Stimulated activated CD8-positive, alpha-beta memory T cell treated with anti-CD3 and anti-CD28 coated beads, Interleukin-4, amount 100 ng/mL, for 48 hours (primary cell): ENCODE measurements around the gene TMPRSS6.

ENCODE experiments used
- DNase-seq: peaks from one replicate; pipeline ENCODE4 v3.0.0-alpha.2; 2020

TMPRSS6 gene

GRCh38 chr22:37112084-37112728, 2.7 kb upstream of the TMPRSS6 start:
- no peak for DNase-seq

GRCh38 chr22:37111156-37111717, 1.7 kb upstream of the TMPRSS6 start:
- DNase-seq = no peak

DNA sequence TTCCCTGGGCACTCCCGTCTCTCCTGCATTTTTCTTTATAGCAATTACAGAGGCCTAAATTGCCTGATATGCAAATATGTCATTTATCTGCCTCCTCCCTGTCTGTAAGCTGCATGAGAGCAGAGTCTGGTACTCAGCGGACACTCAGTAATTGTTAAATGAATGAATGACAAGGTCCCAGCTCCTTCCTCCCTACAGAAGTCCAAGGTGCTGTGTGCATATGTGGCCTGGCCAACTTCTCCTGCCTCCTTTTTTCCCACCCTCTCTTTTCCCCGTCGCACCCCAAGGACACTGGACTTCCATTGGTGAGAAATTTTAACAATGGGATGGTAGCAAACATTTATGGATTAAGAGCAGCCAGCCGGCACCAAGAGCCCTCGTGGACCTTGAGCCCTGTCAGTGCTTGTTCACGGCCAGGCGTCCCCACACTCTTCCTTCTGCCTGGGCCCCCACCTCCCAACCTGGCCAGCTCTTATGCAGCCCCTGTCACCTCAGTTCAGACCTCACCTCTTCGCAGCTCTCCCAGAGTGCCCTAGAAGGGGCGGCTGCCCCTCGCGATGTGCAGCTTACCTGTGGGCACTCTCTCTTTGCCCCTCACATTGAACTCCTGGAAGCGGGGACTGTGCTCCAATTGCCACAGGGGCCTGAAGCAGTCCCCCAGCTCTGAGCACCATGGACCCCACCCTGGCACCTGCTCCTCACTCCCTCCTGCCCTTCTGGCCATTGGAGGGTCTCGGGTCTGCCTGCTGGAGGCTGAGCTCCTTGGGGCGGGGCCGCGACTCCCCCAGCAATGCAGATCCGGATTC, 1.5 kb downstream of the TMPRSS6 start:
- DNase-seq = no peak

DNA sequence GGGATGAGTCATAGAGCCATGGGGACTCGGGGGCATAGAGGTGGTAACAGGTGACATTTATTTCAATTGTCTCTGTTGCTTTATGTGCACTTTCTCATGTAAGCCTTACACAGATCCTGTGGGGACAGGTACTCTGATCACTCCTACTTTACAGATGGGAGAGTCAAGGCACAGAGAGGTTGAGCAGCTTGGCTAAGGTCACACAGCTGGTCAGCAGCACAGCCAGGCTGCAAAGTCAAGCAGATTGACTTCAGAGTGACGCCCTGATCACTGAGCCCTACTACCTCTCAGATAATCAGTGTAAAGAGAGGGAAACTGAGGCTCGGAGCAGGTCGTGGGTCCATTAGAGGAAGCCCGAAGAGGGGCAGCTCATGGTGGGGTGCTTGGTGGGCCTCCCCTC, 3.5 kb downstream of the TMPRSS6 start:
- no peak for DNase-seq

DNA sequence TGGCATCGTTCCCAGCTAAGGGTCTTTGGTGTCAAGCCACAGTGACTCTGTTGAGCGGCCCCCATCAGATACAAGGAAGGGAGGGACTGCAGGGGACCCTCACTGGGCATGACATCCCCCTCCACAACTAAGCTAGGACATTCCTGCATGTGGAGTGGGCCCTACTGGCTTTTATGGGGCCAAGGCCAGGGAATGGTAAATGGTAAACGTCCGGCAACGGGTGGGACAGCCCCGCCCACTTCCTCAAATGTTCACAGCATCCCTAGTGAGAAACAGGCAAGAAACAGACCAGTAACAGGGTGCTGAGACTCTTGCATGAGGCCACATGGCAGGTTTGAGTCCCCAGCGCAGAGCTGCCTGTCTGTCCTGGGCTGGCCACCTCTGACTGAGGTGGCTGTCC, 4.4 kb downstream of the TMPRSS6 start:
- no peak for DNase-seq

DNA sequence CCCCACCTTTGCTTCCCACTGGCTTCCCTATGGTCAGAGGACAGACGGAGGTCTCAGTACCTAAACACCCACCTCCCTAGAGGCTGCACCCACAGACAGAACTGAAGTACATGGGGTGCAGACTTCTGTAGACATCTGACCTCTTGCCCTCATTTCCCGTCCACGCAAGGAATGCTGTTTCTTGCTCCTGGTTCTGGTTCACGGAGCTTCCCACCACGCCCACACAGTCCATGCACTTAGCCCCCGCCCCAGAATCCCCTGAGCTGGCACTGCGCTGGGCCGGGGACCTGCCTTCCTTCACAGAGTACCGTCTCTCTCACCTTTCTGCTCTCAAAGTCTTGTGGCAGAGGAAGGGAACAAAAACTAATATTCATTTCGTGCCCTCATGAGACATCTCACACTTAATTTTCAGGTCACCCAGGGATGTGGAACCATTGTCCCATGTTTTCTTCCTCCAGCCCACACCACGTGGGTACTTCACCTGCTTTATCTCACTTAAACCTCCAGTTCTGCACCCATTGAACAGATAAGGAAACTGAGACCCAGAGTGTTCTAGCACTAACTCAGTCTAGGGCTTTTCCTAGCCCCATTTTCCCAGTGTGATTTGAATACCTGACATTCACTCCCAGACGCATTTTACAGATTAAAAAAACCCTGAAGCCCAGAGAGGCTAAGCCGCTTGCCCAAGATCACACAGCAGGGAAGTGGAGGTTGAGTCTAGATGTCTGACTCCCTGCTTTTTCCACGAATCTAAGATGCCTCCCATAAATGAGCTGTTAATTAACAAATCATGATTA, 5.7 kb downstream of the TMPRSS6 start:
- no peak for DNase-seq

GRCh38 chr22:37103151-37103550, 6.4 kb downstream of the TMPRSS6 start:
- no peak for DNase-seq

- no peak for DNase-seq
Measured at GRCh38 chr22:37101311-37102066, 8.0 kb downstream of the TMPRSS6 start.

- peak; percentile 38 for DNase-seq
Measured at GRCh38 chr22:37100589-37101127, 8.9 kb downstream of the TMPRSS6 start.

DNA sequence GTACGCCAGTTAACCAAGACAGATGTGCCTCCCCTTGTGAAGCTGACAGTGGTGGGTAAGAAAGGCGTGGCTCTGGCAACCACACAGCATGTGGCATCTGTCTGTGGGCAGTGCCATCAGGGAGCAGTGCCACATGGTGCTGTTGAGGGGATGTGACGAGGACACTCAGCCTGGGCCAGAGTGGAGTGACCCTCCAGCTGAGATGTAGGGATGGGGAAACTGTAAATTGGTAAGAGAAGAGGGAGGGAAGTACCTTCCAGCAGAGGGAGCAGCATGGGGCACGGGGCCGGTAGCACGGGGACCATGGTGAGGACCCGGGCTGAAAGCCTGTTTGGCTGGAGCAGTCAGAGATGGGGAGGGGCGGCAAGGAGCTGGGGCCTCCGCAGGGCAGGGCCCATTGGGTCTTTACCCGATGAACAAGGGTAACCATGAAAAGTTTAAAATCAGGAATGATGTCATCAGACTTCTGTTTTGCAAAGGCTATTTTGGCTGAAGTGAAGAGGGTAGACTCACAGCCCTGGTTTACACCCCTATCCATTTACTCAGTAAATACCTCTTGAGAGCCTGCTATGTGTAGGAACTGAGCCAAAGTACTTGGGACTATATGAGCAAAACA, 10.4 kb downstream of the TMPRSS6 start:
- DNase-seq = peak; percentile 40

DNA sequence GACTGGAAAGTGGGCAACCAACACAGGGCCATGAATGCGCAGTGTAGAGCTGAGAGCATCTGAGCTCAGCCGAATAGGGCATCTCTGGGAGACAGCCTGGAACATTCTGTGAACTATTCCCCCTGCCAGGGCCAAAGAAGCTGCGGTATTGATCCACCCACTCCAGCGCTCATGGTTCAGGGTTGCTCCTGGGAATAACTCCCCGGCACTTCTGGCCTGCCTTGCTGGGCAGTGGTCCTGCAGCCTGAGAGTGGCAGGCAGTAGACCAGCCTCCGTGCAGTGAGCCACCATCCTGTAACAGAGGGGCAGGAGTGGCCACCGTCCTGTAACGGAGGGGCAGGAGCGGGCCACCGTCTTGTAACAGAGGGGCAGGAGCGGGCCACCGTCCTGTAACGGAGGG, 12.2 kb downstream of the TMPRSS6 start:
- no peak for DNase-seq

DNA sequence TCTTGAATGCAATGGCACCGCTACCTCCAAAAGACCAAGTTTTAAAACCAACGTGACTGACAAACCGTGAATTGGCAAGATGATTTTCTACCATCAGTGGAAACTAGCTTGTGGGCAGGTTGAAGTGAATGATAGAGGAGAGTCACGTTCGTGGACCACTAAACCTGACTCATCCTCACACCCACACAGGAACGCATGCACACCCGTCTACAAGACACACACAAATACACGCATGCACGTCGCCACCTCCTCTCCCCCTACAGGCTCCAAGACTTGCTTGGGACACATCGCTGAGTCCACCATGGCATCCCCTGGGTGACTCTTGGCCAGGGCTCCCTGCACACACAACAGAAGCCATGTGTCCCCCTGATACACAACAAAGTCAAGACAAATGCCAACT, 14.4 kb downstream of the TMPRSS6 start:
- peak; percentile 83 for DNase-seq

- DNase-seq = no peak
Measured at GRCh38 chr22:37094239-37094638, 15.3 kb downstream of the TMPRSS6 start.

- DNase-seq = no peak
Measured at GRCh38 chr22:37092997-37093396, 16.5 kb downstream of the TMPRSS6 start.

GRCh38 chr22:37091994-37092393, 17.5 kb downstream of the TMPRSS6 start:
- DNase-seq = no peak

GRCh38 chr22:37090920-37091695, 18.4 kb downstream of the TMPRSS6 start:
- DNase-seq = no peak

GRCh38 chr22:37089434-37089833, 20.1 kb downstream of the TMPRSS6 start:
- DNase-seq = no peak

GRCh38 chr22:37088750-37089408, 20.6 kb downstream of the TMPRSS6 start:
- no peak for DNase-seq

DNA sequence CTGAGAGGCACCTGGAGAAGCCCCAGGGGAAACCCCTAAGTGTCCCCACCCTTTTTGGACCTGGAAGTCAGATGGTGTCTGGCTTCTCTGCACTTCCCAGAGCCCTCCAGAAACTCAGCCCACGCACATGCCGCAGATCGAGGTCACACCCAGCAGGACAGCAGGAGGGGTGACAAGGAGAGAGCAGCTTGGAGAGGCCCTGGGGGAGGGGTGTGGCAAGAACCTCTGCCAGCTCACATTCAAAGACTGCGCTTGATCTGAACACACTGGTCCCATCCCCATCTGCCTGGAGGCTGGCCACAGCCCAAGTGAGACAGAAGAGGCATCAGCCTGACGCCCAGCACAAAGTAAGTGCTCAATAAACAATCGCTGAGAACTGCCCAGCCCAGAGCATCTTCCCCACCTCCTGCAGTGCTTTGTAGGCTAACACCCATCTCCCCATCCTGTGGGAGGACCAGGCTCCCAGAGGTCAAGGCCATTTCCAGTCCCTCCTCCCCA, 21.4 kb downstream of the TMPRSS6 start:
- peak; percentile 67 for DNase-seq

DNA sequence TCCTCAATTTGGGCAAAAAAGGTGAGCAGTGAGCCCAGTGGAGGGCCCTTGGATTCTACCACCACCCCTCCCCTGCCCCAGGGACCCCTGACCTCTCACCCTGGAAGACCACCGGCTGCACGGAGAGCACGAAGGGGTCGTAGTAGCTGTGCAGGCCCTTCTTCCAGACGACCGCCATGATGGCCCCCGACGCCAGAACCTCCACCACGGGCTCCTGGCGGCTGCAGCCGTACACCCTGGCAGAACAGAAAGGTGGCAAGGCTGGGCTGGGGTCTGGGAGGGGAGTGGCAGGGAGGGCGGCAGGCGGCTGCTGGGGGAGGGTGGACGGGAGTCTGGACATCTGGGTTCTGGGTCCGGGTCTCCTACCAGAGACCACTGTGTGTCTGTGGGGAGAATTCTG, 23.3 kb downstream of the TMPRSS6 start:
- no peak for DNase-seq
